ENCODE measurements around the gene ATP2B2. TPM values are rescaled to one million over a fixed set of nuclear protein-coding genes. Genes with fewer than 3 reads are reported as not detected.

Gene ATP2B2
- total RNA-seq, 3 donors from 2014 or later: 0.09 to 0.70 (median 0.12) TPM

GRCh38 chr3:10378742-10379141 is 126.6 kb downstream of the ATP2B2 start:
- no peaks in the 10 kb centered on the region for H3K4me1 ChIP-seq (ENCODE audit: low read depth)
- no peak for DNase-seq
- TF ChIP-seq, protein P1, sequence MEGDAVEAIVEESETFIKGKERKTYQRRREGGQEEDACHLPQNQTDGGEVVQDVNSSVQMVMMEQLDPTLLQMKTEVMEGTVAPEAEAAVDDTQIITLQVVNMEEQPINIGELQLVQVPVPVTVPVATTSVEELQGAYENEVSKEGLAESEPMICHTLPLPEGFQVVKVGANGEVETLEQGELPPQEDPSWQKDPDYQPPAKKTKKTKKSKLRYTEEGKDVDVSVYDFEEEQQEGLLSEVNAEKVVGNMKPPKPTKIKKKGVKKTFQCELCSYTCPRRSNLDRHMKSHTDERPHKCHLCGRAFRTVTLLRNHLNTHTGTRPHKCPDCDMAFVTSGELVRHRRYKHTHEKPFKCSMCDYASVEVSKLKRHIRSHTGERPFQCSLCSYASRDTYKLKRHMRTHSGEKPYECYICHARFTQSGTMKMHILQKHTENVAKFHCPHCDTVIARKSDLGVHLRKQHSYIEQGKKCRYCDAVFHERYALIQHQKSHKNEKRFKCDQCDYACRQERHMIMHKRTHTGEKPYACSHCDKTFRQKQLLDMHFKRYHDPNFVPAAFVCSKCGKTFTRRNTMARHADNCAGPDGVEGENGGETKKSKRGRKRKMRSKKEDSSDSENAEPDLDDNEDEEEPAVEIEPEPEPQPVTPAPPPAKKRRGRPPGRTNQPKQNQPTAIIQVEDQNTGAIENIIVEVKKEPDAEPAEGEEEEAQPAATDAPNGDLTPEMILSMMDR (IDR thresholded peaks at IDR 0.05): no peak
- no peaks in the 10 kb centered on the region for H3K9me3 ChIP-seq
- intact Hi-C loops (cut with DNase I, micrococcal nuclease): no loop called here
- ATAC-seq: no peak
- H3K36me3 ChIP-seq (ENCODE audit: low read depth): no peaks in the 10 kb centered on the region
- H3K4me3 ChIP-seq: no peak overlapping the region

DNA sequence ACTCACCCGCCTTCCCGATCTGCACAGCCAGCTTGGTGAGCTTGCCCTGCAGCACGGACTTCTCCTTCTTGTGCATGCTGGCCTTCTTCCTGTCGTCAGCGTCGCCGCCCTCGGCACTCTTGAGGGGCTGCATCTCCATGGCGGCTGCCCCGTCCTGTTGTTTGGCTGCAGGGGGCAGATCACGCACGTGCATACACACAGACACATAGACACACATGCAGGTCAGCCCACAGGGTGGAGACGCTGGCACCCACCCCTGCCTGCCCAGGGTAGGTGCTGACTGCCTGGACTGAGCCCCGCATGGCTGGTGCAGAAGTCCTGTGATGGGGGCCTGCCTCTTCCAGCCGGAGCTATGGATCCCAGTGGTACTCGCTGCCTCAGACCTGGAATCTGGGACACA is 127.1 kb downstream of the ATP2B2 start:
- no peak for ATAC-seq
- TF ChIP-seq, protein P1 (IDR thresholded peaks at IDR 0.05): no peak
- no peak overlapping the region for H3K4me3 ChIP-seq
- no peak for DNase-seq
- no peaks in the 10 kb centered on the region for H3K4me1 ChIP-seq (ENCODE audit: low read depth)
- H3K36me3 ChIP-seq (ENCODE audit: low read depth): no peaks in the 10 kb centered on the region
- intact Hi-C loops (cut with DNase I, micrococcal nuclease): no loop called here
- no peaks in the 10 kb centered on the region for H3K9me3 ChIP-seq

DNA sequence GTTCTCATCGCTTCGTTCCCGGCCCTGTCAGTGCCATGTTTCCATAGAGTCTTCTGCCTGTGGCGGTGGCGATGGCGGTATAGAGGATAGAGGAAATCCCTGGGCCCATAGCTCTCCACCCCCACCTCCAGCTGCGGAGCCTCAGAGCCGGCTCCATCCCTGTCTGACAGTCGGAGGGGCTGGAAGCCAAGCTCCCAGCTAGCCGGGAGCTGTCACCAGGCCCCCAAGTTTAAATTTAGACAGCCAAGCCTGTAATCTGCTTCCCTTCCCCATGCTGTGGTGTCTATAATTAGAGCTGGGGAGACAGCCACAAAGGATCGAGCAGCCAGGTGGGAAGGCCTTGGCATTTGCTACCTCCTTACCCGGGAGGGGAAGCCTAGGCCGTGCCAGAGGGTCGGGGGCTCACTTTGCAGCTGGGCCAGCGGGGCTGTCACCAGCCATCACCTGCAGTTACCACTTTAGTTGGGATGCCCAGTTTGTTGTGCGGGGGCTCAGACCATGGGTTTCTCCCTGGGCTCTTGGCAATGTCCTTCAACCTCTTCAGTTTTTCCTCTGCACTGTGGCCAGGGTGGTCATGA is 128.1 kb downstream of the ATP2B2 start:
- intact Hi-C loops (cut with DNase I, micrococcal nuclease): no loop called here
- H3K36me3 ChIP-seq (ENCODE audit: low read depth): no peaks in the 10 kb centered on the region
- no peak for ATAC-seq

GRCh38 chr3:10376353-10376752 is 129.0 kb downstream of the ATP2B2 start:
- TF ChIP-seq, protein P1 (IDR thresholded peaks at IDR 0.05): no peak
- no peaks in the 10 kb centered on the region for H3K4me1 ChIP-seq (ENCODE audit: low read depth)
- no peaks in the 10 kb centered on the region for H3K9me3 ChIP-seq
- no peaks in the 10 kb centered on the region for H3K36me3 ChIP-seq (ENCODE audit: low read depth)
- DNase-seq (no peak), ATAC-seq (no peak)
- intact Hi-C loops (cut with DNase I, micrococcal nuclease): no loop called here
- no peak overlapping the region for H3K4me3 ChIP-seq

More for the DNA sequence above, 128.1 kb downstream of the ATP2B2 start:
- Histone ChIP-seq H3K4me3 (no peak overlapping the region), H3K4me1 (ENCODE audit: low read depth) (no peaks in the 10 kb centered on the region), H3K9me3 (no peaks in the 10 kb centered on the region)
- no peak for DNase-seq
- TF ChIP-seq, protein P1 (IDR thresholded peaks at IDR 0.05): no peak

- TF ChIP-seq, protein P1 (IDR thresholded peaks at IDR 0.05): no peak
- intact Hi-C loops (cut with DNase I, micrococcal nuclease): no loop called here
- Histone ChIP-seq H3K4me1 (ENCODE audit: low read depth) (no peaks in the 10 kb centered on the region), H3K4me3 (no peak overlapping the region), H3K9me3 (no peaks in the 10 kb centered on the region), H3K36me3 (ENCODE audit: low read depth) (no peaks in the 10 kb centered on the region)
- DNase-seq (no peak), ATAC-seq (no peak)
Observed at GRCh38 chr3:10375296-10376053, 129.9 kb downstream of the ATP2B2 start.
